H1 (cell line): ENCODE data around the gene CNGB1. TPM values are rescaled to one million over a fixed set of nuclear protein-coding genes. Genes with fewer than 3 reads are reported as not detected.

ENCODE experiments used
- CTCF ChIA-PET: fragments of 300-600 bp; sonication (Branson Sonifier 250); formaldehyde crosslinking; loops from one replicate; lab custom pipeline; 2021; ENCODE audit not compliant: partially characterized antibody; lab: Charles Lee
- POLR2A ChIA-PET: fragments of 300-600 bp; sonication (Branson Sonifier 250); formaldehyde crosslinking; loops from one replicate; lab custom pipeline; 2021; ENCODE audit warnings: inconsistent platforms; ENCODE audit not compliant: partially characterized antibody; lab: Charles Lee
- DNase-seq, 2 experiments: peaks; one replicate each; pipeline versions ENCODE4 v3.0.0 to v3.0.0-alpha.2; 2010 to 2022; ENCODE audit warnings: low spot score in 2 of 2, low read depth in 1 of 2, mixed read lengths in 1 of 2
- FAIRE-seq: peaks from 2 replicates; lab custom pipeline; 2011; peaks lifted over from hg19 to GRCh38; lab: Jason Lieb, UNC
- H2AFZ ChIP-seq: 2 replicates; pipeline ENCODE4 v1.8.1; 2012; ENCODE audit warnings: low read length, inconsistent platforms
- H2AK5ac ChIP-seq: 2 replicates; pipeline ENCODE4 v1.6.1; 2013; ENCODE audit warnings: low read depth, low read length
- H2BK120ac ChIP-seq: replicated peaks from 2 replicates; pipeline ENCODE3; 2013; ENCODE audit warnings: low read depth, low read length, inconsistent platforms
- H2BK12ac ChIP-seq: 2 replicates; pipeline ENCODE4 v1.6.1; 2013; ENCODE audit warnings: low read depth, low read length
- H2BK15ac ChIP-seq: 2 replicates; pipeline ENCODE4 v1.6.1; 2013; ENCODE audit warnings: low read length
- H2BK20ac ChIP-seq: 2 replicates; pipeline ENCODE4 v1.6.1; 2013; ENCODE audit warnings: low read length
- H2BK5ac ChIP-seq: 2 replicates; pipeline ENCODE4 v1.6.1; 2013; ENCODE audit warnings: low read depth, low read length
- H3K14ac ChIP-seq: 2 replicates; pipeline ENCODE4 v1.6.1; 2013; ENCODE audit warnings: inconsistent platforms; ENCODE audit not compliant: insufficient read length
- H3K18ac ChIP-seq: 2 replicates; pipeline ENCODE4 v1.6.1; 2013; ENCODE audit warnings: low read length; ENCODE audit errors: extremely low read depth
- H3K23ac ChIP-seq: 2 replicates; pipeline ENCODE4 v1.6.1; 2013; ENCODE audit warnings: inconsistent platforms; ENCODE audit not compliant: insufficient read length
- H3K23me2 ChIP-seq: 2 replicates; pipeline ENCODE4 v1.6.1; 2013; ENCODE audit warnings: low read depth, low read length
- H3K27ac ChIP-seq: 2 replicates; pipeline ENCODE4 v1.6.1; 2011; ENCODE audit warnings: low read depth, low read length, inconsistent platforms
- H3K27me3 ChIP-seq, 4 experiments: replicated peaks in 1 of 4; 1 replicate in 1 of 4; 2 replicates in 3 of 4; pipeline versions ENCODE4 v1.6.1 to v1.8.1; 2011 to 2013; ENCODE audit warnings: low read length in 3 of 4, mild to moderate bottlenecking in 3 of 4, inconsistent platforms in 2 of 4, mixed read lengths in 2 of 4, moderate library complexity in 1 of 4; ENCODE audit not compliant: control insufficient read depth in 3 of 4, insufficient read depth in 3 of 4; ENCODE audit errors: extremely low read depth in 1 of 4
- H3K36me3 ChIP-seq, 4 experiments: 2 replicates each; pipeline versions ENCODE4 v1.6.1 to v1.8.1; 2011 to 2013; ENCODE audit warnings: mild to moderate bottlenecking in 4 of 4, low read length in 3 of 4, moderate library complexity in 2 of 4, control low read depth in 1 of 4, inconsistent platforms in 1 of 4; ENCODE audit not compliant: insufficient read depth in 4 of 4, control insufficient read depth in 2 of 4
- H3K4ac ChIP-seq: replicated peaks from 2 replicates; pipeline ENCODE3; 2013; ENCODE audit warnings: low read length, low read depth, mixed read lengths, inconsistent platforms; ENCODE audit not compliant: insufficient read length
- H3K4me1 ChIP-seq, 4 experiments: replicated peaks in 1 of 4; 1 replicate in 1 of 4; 2 replicates in 3 of 4; pipeline versions ENCODE4 v1.6.1 to v1.8.1; 2011 to 2013; ENCODE audit warnings: low read length in 3 of 4, inconsistent platforms in 2 of 4, mixed read lengths in 1 of 4; ENCODE audit not compliant: insufficient read depth in 4 of 4, control insufficient read depth in 3 of 4
- H3K4me2 ChIP-seq, 2 experiments: 2 replicates each; pipeline versions ENCODE4 v1.6.1 to v1.8.1; 2011 to 2013; ENCODE audit warnings: low read depth in 2 of 2, low read length in 2 of 2, control low read depth in 1 of 2, inconsistent platforms in 1 of 2, mild to moderate bottlenecking in 1 of 2; ENCODE audit not compliant: insufficient read depth in 1 of 2
- H3K4me3 ChIP-seq, 4 experiments: fragments of 200-600, 300-600 bp in 1 of 4; sonication (generic), shearing (Covaris generic), sonication (Bioruptor Twin) in 1 of 4; 2 replicates each; pipeline versions ENCODE4 v1.5.1 to v1.8.1; 2011 to 2016; ENCODE audit warnings: low read length in 4 of 4, low read depth in 3 of 4, control low read depth in 2 of 4, inconsistent platforms in 2 of 4, mild to moderate bottlenecking in 2 of 4, mixed read lengths in 1 of 4, moderate library complexity in 1 of 4; ENCODE audit not compliant: insufficient read depth in 2 of 4; ENCODE audit errors: extremely low read depth in 1 of 4
- H3K56ac ChIP-seq: replicated peaks from 2 replicates; pipeline ENCODE3; 2013; ENCODE audit warnings: low read depth, mild to moderate bottlenecking, mixed read lengths, low read length, inconsistent platforms; ENCODE audit not compliant: insufficient read length
- H3K79me1 ChIP-seq: 2 replicates; pipeline ENCODE4 v1.6.1; 2013; ENCODE audit warnings: low read depth, low read length, control low read depth
- H3K79me2 ChIP-seq, 2 experiments: 2 replicates each; pipeline versions ENCODE4 v1.6.1 to v1.8.1; 2012 to 2013; ENCODE audit warnings: low read length in 2 of 2, mild to moderate bottlenecking in 2 of 2, inconsistent platforms in 1 of 2; ENCODE audit not compliant: insufficient read depth in 2 of 2, control insufficient read depth in 1 of 2
- H3K9ac ChIP-seq, 4 experiments: replicated peaks in 1 of 4; 1 replicate in 1 of 4; 2 replicates in 3 of 4; pipeline versions ENCODE4 v1.6.1 to v1.8.1; 2011 to 2013; ENCODE audit warnings: low read depth in 3 of 4, low read length in 3 of 4, control low read depth in 2 of 4, mild to moderate bottlenecking in 2 of 4, moderate library complexity in 2 of 4, inconsistent platforms in 1 of 4; ENCODE audit errors: extremely low read depth in 1 of 4
- H3K9me3 ChIP-seq, 2 experiments: 2 replicates each; pipeline versions ENCODE4 v1.6.1 to v1.8.1; 2012 to 2013; ENCODE audit warnings: mild to moderate bottlenecking in 2 of 2, moderate library complexity in 2 of 2, control low read depth in 1 of 2, inconsistent platforms in 1 of 2, low read depth in 1 of 2, low read length in 1 of 2, mixed read lengths in 1 of 2; ENCODE audit not compliant: insufficient read depth in 2 of 2
- H4K20me1 ChIP-seq, 2 experiments: replicated peaks in 1 of 2; 2 replicates each; pipeline versions ENCODE3 to v1.8.1; 2011 to 2013; ENCODE audit warnings: inconsistent platforms in 2 of 2, low read length in 2 of 2, mild to moderate bottlenecking in 1 of 2; ENCODE audit not compliant: insufficient read depth in 2 of 2, control insufficient read depth in 1 of 2
- H4K5ac ChIP-seq: 2 replicates; pipeline ENCODE4 v1.6.1; 2013; ENCODE audit warnings: low read length, low read depth, mixed read lengths, inconsistent platforms; ENCODE audit not compliant: insufficient read length
- H4K8ac ChIP-seq: 2 replicates; pipeline ENCODE4 v1.8.0; 2013; ENCODE audit warnings: mild to moderate bottlenecking, moderate library complexity, low read length, inconsistent platforms; ENCODE audit not compliant: insufficient read depth; ENCODE audit errors: extremely low read depth
- H4K91ac ChIP-seq: replicated peaks from 2 replicates; pipeline ENCODE3; 2013; ENCODE audit warnings: low read length, mixed read lengths, inconsistent platforms; ENCODE audit not compliant: insufficient read length
- CEBPB ChIP-seq: IDR thresholded peaks from 2 replicates; pipeline ENCODE4 v1.6.1; 2012; ENCODE audit warnings: low read depth, low read length
- EP300 ChIP-seq, 2 experiments: IDR thresholded peaks; 1 replicate in 1 of 2; 2 replicates in 1 of 2; pipeline ENCODE4 v1.6.1; 2011 to 2012; ENCODE audit warnings: low read depth in 2 of 2, low read length in 2 of 2, mild to moderate bottlenecking in 2 of 2, borderline replicate concordance in 1 of 2, inconsistent platforms in 1 of 2, moderate library complexity in 1 of 2
- KDM1A ChIP-seq: fragments of 200-600, 300-600 bp; sonication (generic); IDR thresholded peaks from 2 replicates; pipeline ENCODE4 v1.7.1; 2016; ENCODE audit warnings: mild to moderate bottlenecking, low read length, borderline replicate concordance
- WGBS, 2 experiments: shearing (Covaris generic) in 1 of 2; methylation state at CpG; one replicate each; pipeline versions ENCODE4 v1.1.6 to v1.1.7; 2013 to 2015; ENCODE audit warnings: low lambda C conversion rate in 2 of 2, mixed read lengths in 2 of 2, inconsistent platforms in 1 of 2, low coverage in 1 of 2, missing lambda C conversion rate in 1 of 2; ENCODE audit not compliant: insufficient replicate concordance in 2 of 2, insufficient coverage in 1 of 2, insufficient read length in 1 of 2; ENCODE audit errors: extremely low coverage in 1 of 2, missing lambda C conversion rate in 1 of 2; 5-methylcytosine and 5-hydroxymethylcytosine counted together
- polyA plus RNA-seq, 7 experiments: library from polyadenylated mRNA; depleted of rRNA in 3 of 7; stranded (reverse) in 5 of 7; unstranded in 2 of 7; fragments of >200 nt in 5 of 7; fragments of 200-250 nt in 2 of 7; gene quantifications; 1 replicate in 5 of 7; 2 replicates in 1 of 7; 4 replicates in 1 of 7; pipeline versions ENCODE4 v1.2.1 to v1.2.3, GENCODE V29; 2011 to 2013; ENCODE audit warnings: missing spikeins in 2 of 7, mixed read lengths in 2 of 7
- total RNA-seq: library from RNA; stranded (reverse); fragmentation: NEBNext Ultra II Directional; extraction: Animal tissue kit (Norgen Biotek cat#: 25700); gene quantifications from 2 replicates; pipeline ENCODE4 v1.2.1, GENCODE V29; 2021

The CNGB1 gene
- total and polyA plus RNA-seq, 2 of the 8 experiments (the other 6 are each of a cell fraction or from before 2014, with no cell fraction given): not detected

GRCh38 chr16:57949595-57950238, 21.2 kb downstream of the CNGB1 start:
- Histone ChIP-seq H3K79me2 (no peaks in the 10 kb centered on the region), H3K36me3 (no peaks in the 10 kb centered on the region), H2BK15ac (no peak overlapping the region), H3K4ac (no peak overlapping the region), H2AK5ac (no peak overlapping the region), H3K4me1 (no peaks in the 10 kb centered on the region; a peak in 1 of 7 replicates), H3K23ac (no peak overlapping the region), H3K27me3 (no peaks in the 10 kb centered on the region; a peak in 1 of 7 replicates), H3K4me2 (peak overlapping the region in 1 of 2 experiments; percentile 38; a peak in 1 of 4 replicates), H2BK5ac (no peak overlapping the region), H4K5ac (no peak overlapping the region), H3K9me3 (no peaks in the 10 kb centered on the region), H3K4me3 (no peak overlapping the region), H3K56ac (no peak overlapping the region), H2BK120ac (no peak overlapping the region), H4K20me1 (no peaks in the 10 kb centered on the region), H3K79me1 (no peaks in the 10 kb centered on the region), H3K14ac (no peak overlapping the region), H2BK12ac (0 out of 2 replicates have a peak overlapping the region, but pooled peaks have one; percentile 39), H3K18ac (no peak overlapping the region), H2AFZ (no peak overlapping the region), H3K27ac (no peak overlapping the region), H3K9ac (no peak overlapping the region), H2BK20ac (no peak overlapping the region), H4K8ac (no peak overlapping the region), H3K23me2 (no peaks in the 10 kb centered on the region), H4K91ac (no peak overlapping the region)
- CTCF ChIA-PET: interaction anchor here (0.8 to 1.4 kb wide), 5 partner anchors 10 to 227 kb away, joined by 3 to 7 read pairs (median 3); no protein-coding TSS in a partner anchor
- FAIRE-seq: no peak
- TF ChIP-seq CEBPB: peak; percentile 70; the same call in 1 of the 2 replicates
- TF ChIP-seq EP300 (IDR thresholded peaks at IDR 0.05; ENCODE audit: borderline replicate concordance in 1 of 2, low read depth in 2 of 2, low read length in 2 of 2): no peak
- no peak for TF ChIP-seq KDM1A
- no peak for DNase-seq
- WGBS, 2 experiments: 78% methylated on average over 5 of the region's 5 CpGs; no CpG with 5 or more reads in 1 of the 2 experiments
- POLR2A ChIA-PET: interaction anchor here (0.6 kb wide), 1 partner anchor 20 kb away, joined by 3 read pairs; no protein-coding TSS in a partner anchor
